Body of pancreas (tissue), 4 donors: ENCODE results near the gene SMIM12.

Experiments used
- CTCF ChIP-seq, 7 experiments: fragments of 450-650 bp in 4 of 7; fragments of 200-600 bp in 3 of 7; sonication (generic) in 3 of 7; IDR thresholded peaks; one replicate each; pipeline ENCODE4 v1.5.1; 2016 to 2019; ENCODE audit warnings: antibody characterized with exemption in 7 of 7
- POLR2A ChIP-seq, 3 donors: fragments of 450-650 bp; IDR thresholded peaks; one replicate each; pipeline ENCODE4 v1.6.1; 2016; ENCODE audit warnings: antibody characterized with exemption in 3 of 3, mild to moderate bottlenecking in 2 of 3

DNA sequence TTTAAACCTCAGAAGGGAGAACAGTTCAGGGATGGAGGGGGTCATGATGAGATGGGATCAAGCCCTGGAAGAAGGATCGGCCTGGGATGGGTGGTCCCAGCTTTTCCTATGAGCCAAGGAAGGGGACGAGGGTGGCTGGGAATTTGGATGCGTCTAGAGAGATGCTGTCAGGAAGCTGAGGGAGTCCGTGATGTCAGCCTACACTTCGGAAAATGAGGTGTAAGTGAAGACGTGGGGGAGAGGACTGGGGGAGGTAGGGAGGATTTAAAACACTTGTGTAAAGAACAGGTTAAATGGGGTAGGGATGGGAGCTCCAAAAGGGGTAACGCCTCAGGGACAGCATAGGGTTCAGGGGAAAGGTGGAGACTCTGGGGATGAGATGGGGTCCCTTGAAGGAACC lies 42.4 kb upstream of the SMIM12 start:
- no peak for TF ChIP-seq CTCF (IDR thresholded peaks at IDR 0.05)
- no peak for TF ChIP-seq POLR2A (IDR thresholded peaks at IDR 0.05)
